Activated T-helper 2 cell treated with anti-CD3 and anti-CD28 coated beads, Interferon-gamma antibody, Interleukin-2, Interleukin-4, amounts not matched to agents 10 μg/mL and 5 μg/mL and 100 μg/mL, durations not matched to agents 14 hours and 24 hours and 36 hours (primary cell): Measurements from ENCODE around the gene TMEM119. TPM values are rescaled to one million over a fixed set of nuclear protein-coding genes. Genes with fewer than 3 reads are reported as not detected.
A peak's percentile ranks its signal among the peaks of the same experiment; 100 is the strongest.

Experiments
- DNase-seq: peaks from one replicate; pipeline ENCODE4 v3.0.0; 2021; ENCODE audit warnings: low spot score
- H3K27ac Mint-ChIP-seq: one replicate; pipeline ENCODE4 v1.8.0; 2021; ENCODE audit warnings: mixed read lengths
- H3K27me3 Mint-ChIP-seq: one replicate; pipeline ENCODE4 v1.8.0; 2021; ENCODE audit warnings: low read depth, mixed read lengths
- H3K36me3 Mint-ChIP-seq: one replicate; pipeline ENCODE4 v1.8.0; 2021; ENCODE audit warnings: low read depth, mixed read lengths
- H3K4me1 Mint-ChIP-seq: one replicate; pipeline ENCODE4 v1.8.0; 2021; ENCODE audit warnings: low read depth, mixed read lengths
- H3K4me3 Mint-ChIP-seq: one replicate; pipeline ENCODE4 v1.8.0; 2021; ENCODE audit warnings: low read depth, mild to moderate bottlenecking, moderate library complexity, mixed read lengths
- H3K9me3 Mint-ChIP-seq: one replicate; pipeline ENCODE4 v1.8.0; 2021; ENCODE audit warnings: mixed read lengths
- intact Hi-C: fragments of 100-400 bp; cut with micrococcal nuclease; formaldehyde crosslinking; loops from one replicate; pipeline ENCODE4 v1.15.1; 2023
- total RNA-seq: library from RNA; stranded (reverse); gene quantifications from 2 replicates; pipeline ENCODE4 v1.2.3, GENCODE V29; 2022

TMEM119 gene
- total RNA-seq, 1 donor from 2014 or later: not detected

DNA sequence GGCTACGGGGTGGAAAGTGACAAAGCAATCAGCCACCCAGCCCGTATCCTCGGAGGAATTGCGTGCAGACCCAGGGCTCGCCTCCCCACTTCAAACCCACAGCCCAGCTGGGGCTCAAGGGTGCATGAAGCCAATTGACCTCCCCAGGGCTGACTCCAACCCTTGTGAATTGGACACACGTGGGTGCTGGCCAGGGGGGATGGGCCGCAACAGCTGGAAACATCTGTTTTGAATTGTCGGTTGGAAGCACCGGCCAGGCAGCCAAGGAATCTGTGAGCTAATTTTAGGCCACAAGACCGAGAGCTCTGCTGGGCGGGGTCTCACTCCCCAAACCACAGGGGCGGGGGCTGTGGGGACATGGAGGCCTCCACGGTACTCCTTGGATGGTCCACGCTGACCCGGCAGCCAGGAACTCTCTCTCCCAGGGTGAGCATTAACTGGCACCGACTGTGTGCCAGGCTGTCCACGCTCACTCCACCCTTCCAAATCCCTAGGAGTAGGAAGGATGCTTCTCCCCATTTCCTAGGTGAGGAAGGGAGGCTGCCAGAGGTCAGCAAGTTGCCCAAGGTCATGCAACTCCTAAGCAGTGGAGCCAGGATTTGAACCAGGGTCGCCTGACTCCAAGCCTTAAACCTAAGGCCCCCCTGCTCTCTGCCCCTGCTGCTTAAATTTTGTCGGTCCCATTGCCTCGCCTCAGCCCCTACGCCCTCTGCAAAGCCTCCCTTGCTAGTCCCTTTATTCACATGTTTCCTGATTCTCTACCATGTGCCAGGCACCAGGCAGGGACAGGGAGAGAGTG, 11.9 kb upstream of the TMEM119 start:
- H3K9me3 Mint-ChIP-seq: peaks cover 8% of the 10 kb centered on the region
- no peak overlapping the region for H3K27ac Mint-ChIP-seq
- H3K27me3 Mint-ChIP-seq: peaks cover 14% of the 10 kb centered on the region
- no peaks in the 10 kb centered on the region for H3K36me3 Mint-ChIP-seq
- DNase-seq: no peak
- H3K4me1 Mint-ChIP-seq: peaks cover 10% of the 10 kb centered on the region
- intact Hi-C loops: no loop called here
- H3K4me3 Mint-ChIP-seq: no peak overlapping the region

DNA sequence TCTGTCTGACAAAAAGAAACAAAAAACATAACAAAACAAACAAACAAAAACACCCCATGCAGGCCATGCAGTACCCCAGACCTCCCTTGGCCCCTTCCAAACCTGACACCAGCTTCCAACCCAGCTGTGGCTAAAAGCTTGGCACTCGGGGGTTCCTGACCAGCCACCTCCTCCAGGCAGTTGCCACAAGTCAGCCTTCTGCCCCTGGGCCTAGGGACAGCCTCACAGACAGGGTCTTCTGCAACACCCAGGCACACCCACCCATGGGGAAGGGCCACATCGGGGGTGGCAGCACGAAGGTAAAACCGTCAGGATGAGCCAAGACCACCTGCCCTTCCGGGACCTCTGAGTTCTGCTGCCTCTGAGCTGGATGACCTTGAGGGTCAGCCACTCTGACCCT, 10.7 kb upstream of the TMEM119 start:
- Mint-ChIP-seq H3K27me3 (peaks cover 14% of the 10 kb centered on the region), H3K36me3 (no peaks in the 10 kb centered on the region), H3K4me3 (no peak overlapping the region), H3K27ac (no peak overlapping the region), H3K4me1 (peaks cover 9% of the 10 kb centered on the region), H3K9me3 (peaks cover 8% of the 10 kb centered on the region)
- intact Hi-C loops: no loop called here
- no peak for DNase-seq

DNA sequence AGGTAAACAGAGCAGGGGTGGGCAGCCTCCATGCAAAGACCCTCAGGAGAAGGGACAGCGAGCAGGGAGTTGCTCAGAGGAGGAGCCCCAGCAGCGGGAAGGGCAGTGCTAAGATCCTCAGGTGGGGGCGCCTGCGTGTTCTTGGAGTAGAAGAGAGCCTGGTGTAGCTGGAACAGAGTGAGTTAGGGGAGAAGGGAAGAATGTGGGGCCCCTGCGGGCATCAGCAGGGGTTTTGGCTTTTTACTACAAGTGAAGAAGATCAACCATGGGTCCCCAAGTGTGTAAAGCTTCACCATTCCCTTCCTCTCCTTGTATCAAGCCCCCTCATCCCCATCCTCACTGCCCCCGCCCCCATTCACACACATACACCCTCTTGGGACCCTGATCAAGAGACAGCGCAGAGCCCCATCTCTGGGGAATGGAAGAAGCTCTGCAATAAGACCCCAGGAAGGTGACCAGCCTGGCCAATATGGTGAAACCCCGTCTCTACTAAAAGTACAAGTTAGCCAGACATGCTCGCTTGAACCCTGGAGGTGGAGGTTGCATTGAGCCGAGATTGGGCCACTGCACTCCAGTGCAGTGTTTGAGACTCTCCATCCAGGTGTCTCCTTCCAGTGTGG, 10.2 kb upstream of the TMEM119 start:
- H3K4me1 Mint-ChIP-seq: peaks cover 9% of the 10 kb centered on the region
- no peak overlapping the region for H3K4me3 Mint-ChIP-seq
- no peaks in the 10 kb centered on the region for H3K36me3 Mint-ChIP-seq
- no peak overlapping the region for H3K27ac Mint-ChIP-seq
- intact Hi-C loops: no loop called here
- no peak for DNase-seq
- peaks cover 8% of the 10 kb centered on the region for H3K9me3 Mint-ChIP-seq
- peaks cover 14% of the 10 kb centered on the region for H3K27me3 Mint-ChIP-seq

DNA sequence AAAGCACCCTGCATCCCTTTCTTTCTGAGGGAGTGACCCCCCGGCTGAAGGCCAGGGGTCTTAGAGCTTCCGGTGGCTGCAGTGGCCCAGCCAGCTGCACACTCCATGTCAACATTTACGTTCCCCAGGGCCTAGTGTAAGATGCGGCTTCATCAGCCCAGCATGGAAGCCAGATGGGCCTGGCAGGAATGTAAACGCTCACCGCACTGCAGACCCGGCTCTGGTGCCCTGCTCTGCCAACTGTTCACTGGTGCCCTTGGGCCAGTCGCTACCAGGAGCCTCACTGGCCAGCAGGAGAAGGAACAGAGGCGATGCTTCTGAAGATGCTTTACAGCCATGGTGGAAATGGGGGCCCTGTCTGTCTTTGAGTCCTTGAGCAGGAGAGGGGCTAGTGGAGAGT, 8.6 kb upstream of the TMEM119 start:
- peaks cover 8% of the 10 kb centered on the region for H3K9me3 Mint-ChIP-seq
- intact Hi-C loops: no loop called here
- H3K4me1 Mint-ChIP-seq: peaks cover under 1% of the 10 kb centered on the region
- no peak overlapping the region for H3K4me3 Mint-ChIP-seq
- DNase-seq: no peak
- no peak overlapping the region for H3K27ac Mint-ChIP-seq
- H3K27me3 Mint-ChIP-seq: peaks cover 11% of the 10 kb centered on the region
- H3K36me3 Mint-ChIP-seq: no peaks in the 10 kb centered on the region

DNA sequence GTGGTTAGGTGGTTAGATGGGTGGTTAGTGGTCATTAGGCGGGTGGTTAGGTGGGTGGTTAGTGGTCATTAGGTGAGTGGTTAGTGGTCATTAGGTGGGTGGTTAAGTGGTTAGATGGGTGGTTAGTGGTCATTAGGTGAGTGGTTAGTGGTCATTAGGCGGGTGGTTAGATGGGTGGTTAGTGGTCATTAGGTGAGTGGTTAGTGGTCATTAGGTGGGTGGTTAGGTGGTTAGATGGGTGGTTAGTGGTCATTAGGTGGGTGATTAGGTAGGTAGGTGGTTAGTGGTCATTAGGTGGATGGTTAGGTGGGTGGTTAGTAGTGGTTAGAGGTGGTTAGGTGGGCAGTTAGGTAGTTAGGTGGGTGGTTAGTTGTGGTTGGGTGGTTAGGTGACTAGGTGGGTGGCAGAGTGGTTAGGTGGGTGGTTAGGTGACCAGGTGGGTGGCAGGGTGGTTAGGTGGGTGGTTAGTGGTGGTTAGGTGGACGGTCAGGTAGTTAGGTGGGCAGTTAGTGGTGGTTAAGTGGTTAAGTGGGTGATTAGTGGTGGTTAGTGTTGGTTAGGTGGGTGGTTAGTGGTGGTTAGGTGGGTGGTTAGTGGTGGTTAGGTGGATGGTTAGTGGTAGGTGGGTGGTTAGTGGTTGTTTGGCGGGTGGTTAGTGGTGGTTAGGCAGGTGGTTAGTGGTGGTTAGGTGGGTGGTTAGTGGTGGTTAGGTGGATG, 8.0 kb upstream of the TMEM119 start:
- H3K4me1 Mint-ChIP-seq: no peaks in the 10 kb centered on the region
- no peak overlapping the region for H3K4me3 Mint-ChIP-seq
- no peaks in the 10 kb centered on the region for H3K36me3 Mint-ChIP-seq
- H3K27me3 Mint-ChIP-seq: peaks cover 11% of the 10 kb centered on the region
- H3K27ac Mint-ChIP-seq: peak overlapping the region; percentile 66
- DNase-seq: no peak
- intact Hi-C loops: no loop called here
- H3K9me3 Mint-ChIP-seq: peaks cover 8% of the 10 kb centered on the region

DNA sequence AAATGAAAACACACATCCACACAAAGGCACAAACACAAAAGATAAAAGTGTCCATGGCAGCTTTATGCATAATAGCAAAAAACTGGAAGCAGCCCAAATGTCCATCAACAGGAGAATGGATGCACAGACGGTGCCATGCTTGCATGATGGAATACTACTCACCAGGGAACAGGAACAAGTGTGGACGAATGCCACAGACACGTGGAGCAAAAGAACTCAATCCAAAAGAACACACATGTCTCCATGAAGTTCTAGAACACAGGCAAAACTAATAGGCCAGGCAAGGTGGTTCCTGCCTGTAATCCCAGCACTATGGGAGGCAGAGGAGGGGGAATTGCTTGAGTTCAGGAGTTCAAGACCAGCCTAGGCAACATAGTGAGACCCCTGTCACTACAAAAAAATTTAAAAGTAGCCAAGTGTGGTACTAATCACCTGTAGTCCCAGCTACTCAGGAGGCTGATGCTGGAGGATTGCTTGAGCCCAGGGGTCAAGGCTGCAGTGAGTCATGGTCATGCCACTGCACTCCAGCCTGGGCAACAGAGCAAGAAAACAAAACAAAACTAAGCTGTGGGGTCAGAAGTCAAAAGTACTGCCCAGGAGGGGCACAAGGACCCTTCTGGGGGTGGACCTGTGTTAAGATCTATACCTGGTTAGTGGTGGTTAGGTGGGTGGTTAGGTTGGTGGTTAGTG, 7.3 kb upstream of the TMEM119 start:
- Mint-ChIP-seq H3K27me3 (peaks cover 8% of the 10 kb centered on the region), H3K4me1 (no peaks in the 10 kb centered on the region), H3K4me3 (no peak overlapping the region), H3K9me3 (peaks cover 8% of the 10 kb centered on the region), H3K27ac (peak overlapping the region; percentile 44), H3K36me3 (no peaks in the 10 kb centered on the region)
- intact Hi-C loops: no loop called here
- no peak for DNase-seq

DNA sequence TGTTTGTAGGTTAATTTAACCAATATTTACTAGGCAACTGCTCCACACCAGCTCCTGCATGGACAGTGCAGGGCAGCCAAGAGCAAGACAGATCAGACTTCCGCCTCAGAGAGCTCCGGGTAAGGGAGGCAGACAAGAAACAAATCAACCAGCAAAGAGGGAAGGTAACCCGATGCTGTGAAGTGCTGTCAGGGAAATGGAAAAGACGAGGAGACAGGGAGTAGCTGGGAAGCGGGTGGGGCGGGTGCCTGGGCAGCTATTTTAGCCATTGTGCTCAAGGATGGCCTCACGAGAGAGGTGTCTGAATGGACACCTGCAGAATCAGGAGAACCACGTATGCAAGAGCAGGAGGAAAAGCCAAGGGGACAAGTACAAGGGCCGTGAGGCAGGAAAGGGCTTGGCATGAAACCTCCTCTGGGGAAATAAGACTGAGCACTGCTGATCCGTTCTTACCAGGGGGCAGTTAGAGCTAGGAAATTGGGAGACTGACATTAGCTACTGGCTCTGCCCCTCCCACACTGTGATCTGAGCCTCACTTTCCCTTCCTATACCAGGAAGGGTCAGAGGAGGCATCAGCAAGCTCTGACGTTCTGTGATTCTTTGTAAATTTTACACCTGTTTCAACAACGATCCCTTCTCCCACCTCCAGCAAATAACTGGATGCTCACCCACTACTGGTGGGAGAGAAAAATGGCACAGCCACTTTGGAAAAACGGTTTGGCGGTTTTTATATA, 6.5 kb upstream of the TMEM119 start:
- no peak overlapping the region for H3K27ac Mint-ChIP-seq
- peaks cover 7% of the 10 kb centered on the region for H3K27me3 Mint-ChIP-seq
- H3K9me3 Mint-ChIP-seq: peaks cover 8% of the 10 kb centered on the region
- no peaks in the 10 kb centered on the region for H3K4me1 Mint-ChIP-seq
- intact Hi-C loops: no loop called here
- H3K36me3 Mint-ChIP-seq: no peaks in the 10 kb centered on the region
- H3K4me3 Mint-ChIP-seq: no peak overlapping the region
- no peak for DNase-seq

DNA sequence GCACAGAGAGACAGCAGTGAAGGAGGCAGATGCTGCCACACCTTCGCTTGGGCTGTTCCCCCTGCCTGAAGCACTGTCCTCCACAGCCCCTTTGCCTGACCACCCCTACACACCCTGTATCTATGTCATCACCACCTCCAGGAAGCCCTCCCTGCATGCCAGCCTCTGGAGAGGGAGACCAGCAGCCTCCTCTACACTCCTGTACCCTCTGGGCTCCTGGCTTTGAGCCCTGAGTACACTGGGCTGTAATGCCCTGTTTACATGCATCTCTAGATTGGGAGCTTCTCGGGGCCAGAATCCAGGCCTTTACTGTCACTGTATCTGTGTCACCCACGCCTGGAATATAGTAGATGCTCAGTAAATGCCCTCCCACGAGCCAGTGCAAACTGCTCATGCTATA, 5.9 kb upstream of the TMEM119 start:
- H3K4me3 Mint-ChIP-seq: no peak overlapping the region
- no peaks in the 10 kb centered on the region for H3K4me1 Mint-ChIP-seq
- peaks cover 7% of the 10 kb centered on the region for H3K27me3 Mint-ChIP-seq
- H3K27ac Mint-ChIP-seq: no peak overlapping the region
- no peak for DNase-seq
- intact Hi-C loops: no loop called here
- peaks cover 8% of the 10 kb centered on the region for H3K9me3 Mint-ChIP-seq
- H3K36me3 Mint-ChIP-seq: no peaks in the 10 kb centered on the region

DNA sequence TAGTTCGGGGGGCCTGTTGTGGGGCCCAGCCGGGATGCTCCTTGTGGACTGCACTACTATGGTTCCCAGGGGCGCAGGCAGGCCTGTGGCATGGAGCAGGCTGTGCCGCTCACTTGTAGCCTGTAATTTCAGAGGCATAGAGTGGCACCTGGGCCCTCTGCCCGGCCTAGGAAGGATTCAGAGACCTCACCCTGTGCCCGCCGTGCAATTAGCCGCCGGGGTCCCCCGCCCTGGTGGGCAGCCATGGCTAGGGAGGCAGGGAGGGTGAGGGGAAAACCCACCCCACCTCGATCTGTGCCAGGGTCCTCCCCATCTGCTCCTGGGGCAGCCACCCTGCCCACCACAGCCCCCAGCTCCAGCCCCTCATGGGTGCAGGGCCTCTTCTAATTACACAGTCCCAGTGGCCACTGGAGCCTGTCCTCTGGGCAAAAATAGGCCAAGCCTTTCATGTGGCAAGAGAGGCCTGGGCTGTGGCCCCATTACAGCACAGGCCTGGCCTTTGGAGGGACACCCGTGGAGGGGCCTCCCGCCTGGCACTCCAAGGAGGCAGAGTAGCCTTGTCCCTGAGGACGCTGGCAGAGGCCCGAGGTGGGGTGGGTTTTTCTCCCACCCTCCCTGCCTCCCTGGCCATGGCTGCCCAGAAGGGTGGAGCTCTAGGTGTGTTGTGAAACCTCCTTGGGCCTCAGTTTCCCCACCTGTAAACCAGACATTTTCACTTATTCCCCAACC, 5.3 kb upstream of the TMEM119 start:
- no peaks in the 10 kb centered on the region for H3K4me1 Mint-ChIP-seq
- H3K4me3 Mint-ChIP-seq: no peak overlapping the region
- no peak overlapping the region for H3K27ac Mint-ChIP-seq
- peaks cover 7% of the 10 kb centered on the region for H3K27me3 Mint-ChIP-seq
- no peaks in the 10 kb centered on the region for H3K36me3 Mint-ChIP-seq
- H3K9me3 Mint-ChIP-seq: peaks cover 8% of the 10 kb centered on the region
- no peak for DNase-seq
- intact Hi-C loops: no loop called here

DNA sequence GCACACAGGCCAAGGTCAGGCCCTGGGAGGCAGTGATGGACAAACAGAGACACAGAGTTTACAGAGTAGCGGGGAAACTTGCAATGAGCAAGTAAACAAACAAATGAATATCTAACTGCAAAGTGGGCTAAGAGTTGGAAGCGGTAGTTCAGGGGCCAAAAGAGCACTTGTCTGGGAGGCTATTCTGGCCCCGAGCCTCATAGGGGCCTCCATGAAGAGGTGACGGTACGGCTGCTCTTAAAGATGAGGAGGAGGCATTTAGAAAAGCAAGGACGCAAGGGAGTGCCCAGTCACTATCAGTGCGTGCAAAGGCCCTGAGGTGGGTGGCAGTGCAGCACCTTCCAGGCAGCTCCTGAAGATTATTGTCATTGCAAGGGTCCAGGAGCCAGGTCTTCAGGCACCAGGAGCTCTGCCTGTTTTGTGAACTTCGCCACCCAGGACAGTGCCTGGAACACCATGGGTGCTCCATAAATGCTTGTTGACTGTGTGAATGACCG, 4.4 kb upstream of the TMEM119 start:
- Mint-ChIP-seq H3K27ac (no peak overlapping the region), H3K27me3 (peaks cover 4% of the 10 kb centered on the region), H3K36me3 (no peaks in the 10 kb centered on the region), H3K4me3 (no peak overlapping the region), H3K9me3 (peaks cover 8% of the 10 kb centered on the region), H3K4me1 (no peaks in the 10 kb centered on the region)
- DNase-seq: no peak
- intact Hi-C loops: no loop called here

DNA sequence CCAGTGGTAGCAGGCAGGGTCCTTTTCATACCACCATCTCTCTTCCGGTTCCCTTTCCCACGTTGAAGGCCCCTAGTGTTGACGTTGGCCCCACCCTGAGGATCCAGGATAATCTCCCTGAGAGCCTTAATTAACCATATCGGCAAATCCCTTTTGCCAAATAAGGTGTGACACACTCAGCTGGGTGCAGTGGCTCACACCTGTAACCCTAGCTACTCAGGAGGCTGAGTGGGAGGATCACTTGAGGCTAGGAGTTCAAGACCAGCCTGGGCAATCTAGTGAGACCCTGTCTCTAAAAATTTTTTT, 2.8 kb upstream of the TMEM119 start:
- Mint-ChIP-seq H3K4me1 (no peaks in the 10 kb centered on the region), H3K27ac (no peak overlapping the region), H3K36me3 (no peaks in the 10 kb centered on the region)

More for the DNA sequence above, 2.8 kb upstream of the TMEM119 start:
- intact Hi-C loops: no loop called here
- Mint-ChIP-seq H3K4me3 (no peak overlapping the region), H3K9me3 (peaks cover 4% of the 10 kb centered on the region), H3K27me3 (peaks cover 4% of the 10 kb centered on the region)
- no peak for DNase-seq
